Keratinocyte (primary cell): ENCODE results near the gene SLC35D3.

Source experiments
- EZH2 ChIP-seq: IDR thresholded peaks from one replicate; pipeline ENCODE4 v1.6.1; 2012; ENCODE audit warnings: inconsistent platforms, mild to moderate bottlenecking, low read length, moderate library complexity
- TF ChIP-seq, protein P1 (sequence below), 3 experiments: IDR thresholded peaks in 1 of 3; conservative IDR thresholded peaks in 1 of 3; optimal IDR thresholded peaks in 1 of 3; 2 replicates in 2 of 3; 3 replicates in 1 of 3; pipeline versions ENCODE3 to v1.5.1; 2011; ENCODE audit warnings: low read length in 3 of 3, mild to moderate bottlenecking in 3 of 3, moderate library complexity in 2 of 3, control low read depth in 1 of 3, inconsistent platforms in 1 of 3; ENCODE audit not compliant: insufficient read depth in 2 of 3; ENCODE audit errors: extremely low read depth in 1 of 3

DNA sequence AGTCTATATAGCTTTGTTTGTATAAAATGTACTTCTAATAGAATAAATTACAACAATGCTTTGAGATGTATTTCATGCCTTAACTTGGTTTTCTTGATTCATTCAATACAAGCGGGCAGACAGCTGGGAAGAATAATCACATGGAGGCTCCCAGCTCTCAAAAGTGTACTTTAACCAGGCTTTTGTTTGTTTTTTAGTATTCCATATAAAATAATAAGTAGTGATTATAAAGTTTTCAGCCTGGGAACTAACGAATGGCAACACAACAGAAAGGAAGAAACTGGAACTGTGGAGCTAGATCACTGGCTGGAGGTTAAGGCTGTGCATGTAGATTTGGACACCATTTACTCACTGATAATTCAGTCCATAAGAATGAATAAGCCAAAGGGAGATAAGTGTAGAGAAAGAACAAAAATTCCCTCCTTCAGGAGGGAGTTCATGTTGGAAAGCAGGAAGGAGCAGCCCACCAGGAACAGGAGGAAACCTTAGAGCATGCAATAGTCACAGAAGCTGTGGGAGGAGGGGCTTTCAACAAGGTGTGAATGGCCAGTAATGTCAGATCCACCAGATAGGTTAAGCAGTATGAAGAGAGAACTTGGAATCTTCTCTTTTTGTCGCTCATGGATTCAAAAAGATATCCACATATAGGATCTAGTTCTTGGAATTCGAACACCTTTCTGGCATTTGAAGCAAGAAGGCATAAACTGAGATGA, 41.2 kb upstream of the SLC35D3 start:
- TF ChIP-seq, protein P1, sequence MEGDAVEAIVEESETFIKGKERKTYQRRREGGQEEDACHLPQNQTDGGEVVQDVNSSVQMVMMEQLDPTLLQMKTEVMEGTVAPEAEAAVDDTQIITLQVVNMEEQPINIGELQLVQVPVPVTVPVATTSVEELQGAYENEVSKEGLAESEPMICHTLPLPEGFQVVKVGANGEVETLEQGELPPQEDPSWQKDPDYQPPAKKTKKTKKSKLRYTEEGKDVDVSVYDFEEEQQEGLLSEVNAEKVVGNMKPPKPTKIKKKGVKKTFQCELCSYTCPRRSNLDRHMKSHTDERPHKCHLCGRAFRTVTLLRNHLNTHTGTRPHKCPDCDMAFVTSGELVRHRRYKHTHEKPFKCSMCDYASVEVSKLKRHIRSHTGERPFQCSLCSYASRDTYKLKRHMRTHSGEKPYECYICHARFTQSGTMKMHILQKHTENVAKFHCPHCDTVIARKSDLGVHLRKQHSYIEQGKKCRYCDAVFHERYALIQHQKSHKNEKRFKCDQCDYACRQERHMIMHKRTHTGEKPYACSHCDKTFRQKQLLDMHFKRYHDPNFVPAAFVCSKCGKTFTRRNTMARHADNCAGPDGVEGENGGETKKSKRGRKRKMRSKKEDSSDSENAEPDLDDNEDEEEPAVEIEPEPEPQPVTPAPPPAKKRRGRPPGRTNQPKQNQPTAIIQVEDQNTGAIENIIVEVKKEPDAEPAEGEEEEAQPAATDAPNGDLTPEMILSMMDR (optimal IDR thresholded peaks at IDR 0.05 in 1 of 3, IDR thresholded peaks at IDR 0.05 in 1 of 3, conservative IDR thresholded peaks at IDR 0.05 in 1 of 3; ENCODE audit: extremely low read depth in 1 of 3, insufficient read depth in 2 of 3, low read length in 3 of 3) = no peak
- TF ChIP-seq EZH2 = no peak
